ENCODE data around the gene POLA1. TPM values are rescaled to one million over a fixed set of nuclear protein-coding genes. Genes with fewer than 3 reads are reported as not detected.

Gene POLA1
- total and polyA plus RNA-seq, 2 donors (not counting 1 experiment from before 2014, with no cell fraction given), result 3.0 to 16.3 TPM

GRCh38 chrX:24799078-24799477 lies 105.4 kb downstream of the POLA1 start:
- Histone ChIP-seq H3K27me3 (replicated peaks in 1 of 4; ENCODE audit: control extremely low read depth in 1 of 4, control insufficient read depth in 3 of 4, insufficient read depth in 4 of 4, low read length in 3 of 4) (no peaks in the 10 kb centered on the region), H3K4me3 (ENCODE audit: control extremely low read depth in 1 of 5, extremely low read depth in 1 of 5, insufficient read depth in 1 of 5, low read depth in 2 of 5, low read length in 4 of 5) (no peak overlapping the region), H3K4me2 (replicated peaks; ENCODE audit: low read depth, low read length, poor library complexity, severe bottlenecking) (no peak overlapping the region), H3K4me1 (ENCODE audit: control insufficient read depth in 2 of 2, insufficient read depth in 2 of 2, low read length in 2 of 2) (no peaks in the 10 kb centered on the region), H3K36me3 (replicated peaks in 1 of 2; ENCODE audit: control extremely low read depth in 1 of 2, control insufficient read depth in 1 of 2, extremely low read depth in 1 of 2, insufficient read depth in 2 of 2, low read length in 1 of 2) (no peaks in the 10 kb centered on the region), H2AFZ (ENCODE audit: insufficient read depth, low read depth, low read length, poor library complexity, severe bottlenecking) (no peak overlapping the region), H3K79me2 (ENCODE audit: control insufficient read depth, insufficient read depth, low read length) (no peaks in the 10 kb centered on the region), H3K9me3 (ENCODE audit: control extremely low read depth in 1 of 3, control insufficient read depth in 2 of 3, insufficient read depth in 1 of 3, low read length in 2 of 3) (no peaks in the 10 kb centered on the region), H4K20me1 (ENCODE audit: control insufficient read depth, insufficient read depth, low read length, poor library complexity, severe bottlenecking) (no peaks in the 10 kb centered on the region), H3K9ac (ENCODE audit: low read length) (no peak overlapping the region), H3K27ac (ENCODE audit: low read length in 2 of 2) (no peak overlapping the region)
- Mint-ChIP-seq H3K9me3 (ENCODE audit: insufficient read depth) (no peaks in the 10 kb centered on the region), H3K4me3 (no peak overlapping the region), H3K27me3 (no peaks in the 10 kb centered on the region), H3K4me1 (no peaks in the 10 kb centered on the region), H3K27ac (no peak overlapping the region)
- ATAC-seq (ENCODE audit: low read depth), result no peak
- intact Hi-C loops (cut with micrococcal nuclease), result no loop called here
- ChIA-PET POLR2A (no interaction called here), CTCF (no interaction called here)
- no CpG with 5 or more reads among the region's 4 CpGs for WGBS (ENCODE audit: insufficient coverage)
- no peak for DNase-seq
- no peak for TF ChIP-seq EZH2 (IDR thresholded peaks at IDR 0.05; ENCODE audit: borderline replicate concordance, insufficient read depth, low read depth, low read length, poor library complexity, severe bottlenecking)
- no peak for TF ChIP-seq CTCF (IDR thresholded peaks at IDR 0.05)

GRCh38 chrX:24799565-24799964 lies 105.8 kb downstream of the POLA1 start:
- no peak for ATAC-seq (ENCODE audit: low read depth)
- POLR2A ChIA-PET, result no interaction called here

More at GRCh38 chrX:24799565-24799964, 105.8 kb downstream of the POLA1 start:
- intact Hi-C loops (cut with micrococcal nuclease), result no loop called here
- CTCF ChIA-PET, result no interaction called here
- Histone ChIP-seq H3K4me2 (replicated peaks; ENCODE audit: low read depth, low read length, poor library complexity, severe bottlenecking) (no peak overlapping the region), H4K20me1 (ENCODE audit: control insufficient read depth, insufficient read depth, low read length, poor library complexity, severe bottlenecking) (no peaks in the 10 kb centered on the region), H3K27ac (ENCODE audit: low read length in 2 of 2) (no peak overlapping the region), H3K9ac (ENCODE audit: low read length) (no peak overlapping the region), H3K9me3 (ENCODE audit: control extremely low read depth in 1 of 3, control insufficient read depth in 2 of 3, insufficient read depth in 1 of 3, low read length in 2 of 3) (no peaks in the 10 kb centered on the region), H2AFZ (ENCODE audit: insufficient read depth, low read depth, low read length, poor library complexity, severe bottlenecking) (no peak overlapping the region), H3K79me2 (ENCODE audit: control insufficient read depth, insufficient read depth, low read length) (no peaks in the 10 kb centered on the region), H3K36me3 (replicated peaks in 1 of 2; ENCODE audit: control extremely low read depth in 1 of 2, control insufficient read depth in 1 of 2, extremely low read depth in 1 of 2, insufficient read depth in 2 of 2, low read length in 1 of 2) (no peaks in the 10 kb centered on the region), H3K4me3 (ENCODE audit: control extremely low read depth in 1 of 5, extremely low read depth in 1 of 5, insufficient read depth in 1 of 5, low read depth in 2 of 5, low read length in 4 of 5) (no peak overlapping the region), H3K4me1 (ENCODE audit: control insufficient read depth in 2 of 2, insufficient read depth in 2 of 2, low read length in 2 of 2) (no peaks in the 10 kb centered on the region), H3K27me3 (replicated peaks in 1 of 4; ENCODE audit: control extremely low read depth in 1 of 4, control insufficient read depth in 3 of 4, insufficient read depth in 4 of 4, low read length in 3 of 4) (no peaks in the 10 kb centered on the region)
- TF ChIP-seq CTCF (IDR thresholded peaks at IDR 0.05), result no peak
- no peak for TF ChIP-seq EZH2 (IDR thresholded peaks at IDR 0.05; ENCODE audit: borderline replicate concordance, insufficient read depth, low read depth, low read length, poor library complexity, severe bottlenecking)
- H3K9me3 Mint-ChIP-seq (ENCODE audit: insufficient read depth), result no peaks in the 10 kb centered on the region
- no peak overlapping the region for H3K27ac Mint-ChIP-seq
- no peaks in the 10 kb centered on the region for H3K4me1 Mint-ChIP-seq
- no peaks in the 10 kb centered on the region for H3K27me3 Mint-ChIP-seq
- no CpG with 5 or more reads among the region's 2 CpGs for WGBS (ENCODE audit: insufficient coverage)
- no peak for DNase-seq
- H3K4me3 Mint-ChIP-seq, result no peak overlapping the region

All from B cell (primary cell).